NCI-H1105 treated with DMSO at 0.1 percent for 48 hours (cell line): ENCODE results near the gene FHIT.

Source experiments
- DNase-seq: peaks from one replicate; lab custom pipeline; 2025; lab: John Stamatoyannopoulos, UW

The FHIT gene

DNA sequence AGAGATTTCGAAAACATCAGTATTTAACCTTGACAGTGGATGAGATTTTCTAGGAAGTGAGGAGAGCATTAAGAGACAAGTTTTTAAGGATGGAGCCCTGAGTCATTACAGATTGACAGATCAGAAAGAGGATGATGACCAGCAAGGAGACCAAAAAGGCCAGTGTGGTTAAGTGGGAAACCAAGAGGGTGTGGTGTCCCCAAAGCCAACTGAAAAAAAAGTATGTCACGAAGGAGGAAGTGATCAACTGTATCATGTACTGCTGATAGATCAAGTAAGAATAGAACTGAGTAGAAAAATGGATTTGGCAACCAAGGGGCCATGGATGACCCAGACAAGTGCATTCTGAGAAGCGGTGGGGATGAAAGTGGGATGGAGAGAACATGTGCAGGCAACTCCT lies 491.8 kb downstream of the FHIT start:
- DNase-seq, result no peak

DNA sequence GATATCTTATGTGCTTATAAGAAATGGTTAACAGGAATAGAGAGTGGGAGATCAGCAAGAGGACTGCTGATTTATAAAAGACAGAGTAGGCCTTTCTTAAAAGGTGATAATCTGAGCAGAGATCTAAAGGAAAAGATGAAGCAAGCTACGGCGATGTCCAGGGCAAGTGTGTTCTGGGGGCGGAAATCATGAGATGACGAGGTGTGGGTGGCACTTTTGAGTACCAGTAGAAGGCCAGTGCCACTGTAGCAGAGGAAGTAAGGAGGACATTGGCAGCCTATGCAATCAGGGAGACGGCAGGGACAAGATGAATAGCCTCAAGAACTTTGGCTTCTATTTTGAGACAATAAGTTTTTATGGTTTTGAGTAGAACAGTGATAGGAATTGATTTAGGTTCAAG lies 492.4 kb downstream of the FHIT start:
- no peak for DNase-seq

DNA sequence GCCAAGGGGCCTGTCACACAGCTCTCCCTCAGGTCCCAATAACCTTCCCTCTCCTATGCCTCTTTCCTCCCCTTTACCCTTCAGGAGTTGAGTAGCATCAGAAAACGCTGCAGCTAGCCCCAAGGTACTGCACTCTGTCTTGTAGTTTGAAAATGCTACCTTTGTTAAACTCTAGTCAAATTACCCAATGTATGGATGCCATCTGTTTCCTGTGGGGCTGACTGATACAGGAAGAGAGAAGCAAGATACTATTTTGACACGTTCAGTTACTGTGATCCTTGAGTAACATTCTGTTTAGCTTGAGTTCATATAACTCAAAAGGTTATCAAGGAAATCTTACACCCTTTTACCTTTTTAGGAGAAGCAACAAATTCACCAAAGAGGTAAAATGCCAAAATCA lies 493.1 kb downstream of the FHIT start:
- DNase-seq, result no peak

DNA sequence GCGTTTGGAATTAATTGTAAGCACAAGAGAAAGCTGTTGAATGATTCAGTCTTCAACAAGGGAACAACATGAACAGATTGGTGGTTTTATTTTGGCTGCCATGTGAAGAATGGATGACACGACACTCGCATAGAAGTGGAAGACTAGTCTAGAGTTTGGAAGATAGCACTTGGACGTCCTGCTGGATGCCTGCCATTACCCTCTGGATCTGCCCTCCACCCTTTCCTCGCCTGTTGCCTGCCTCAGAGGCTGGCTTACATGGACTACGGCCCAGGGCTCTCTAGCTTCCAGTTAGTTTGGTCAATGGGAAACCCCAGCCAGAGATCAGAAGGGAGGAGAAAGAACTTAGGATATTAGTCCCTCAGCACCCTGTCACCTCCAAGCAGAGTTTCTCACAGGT lies 493.5 kb downstream of the FHIT start:
- DNase-seq, result no peak

DNA sequence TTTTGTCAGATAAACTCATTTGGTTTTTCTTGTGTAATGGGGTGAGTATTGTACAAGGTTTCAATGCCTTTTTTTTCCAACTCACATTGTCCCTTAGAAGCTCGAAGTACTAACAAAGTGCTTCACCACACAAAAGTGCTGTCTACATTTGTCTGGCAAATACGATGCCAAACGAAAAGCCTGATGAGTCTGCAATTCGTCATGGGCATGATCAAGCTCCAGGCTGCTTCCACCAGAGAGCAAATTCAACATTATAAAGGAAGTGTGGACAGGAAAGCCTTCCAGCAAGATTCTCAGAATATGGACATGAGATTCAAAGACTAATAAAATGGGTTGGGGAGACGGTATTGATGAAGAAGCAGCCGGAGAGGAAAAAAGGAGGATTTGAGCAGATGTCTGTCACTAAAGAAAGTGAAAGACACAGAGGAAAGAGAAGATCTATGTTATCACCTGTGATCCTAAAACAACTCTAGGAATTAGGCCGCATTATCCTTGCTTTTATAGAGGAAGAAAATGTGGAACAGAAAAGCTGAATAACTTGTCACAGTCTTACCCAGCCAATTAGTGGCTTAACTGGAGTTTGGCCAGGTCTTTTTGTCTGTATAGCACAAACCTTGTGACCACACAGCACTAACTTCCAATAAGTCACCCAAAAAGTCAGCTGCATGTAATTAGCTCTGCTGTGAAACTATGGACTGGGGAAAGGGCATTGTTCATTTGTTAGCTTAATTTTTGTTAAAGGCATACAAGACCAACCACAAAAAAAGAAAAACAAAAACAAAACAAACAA lies 494.8 kb downstream of the FHIT start:
- DNase-seq, result no peak

DNA sequence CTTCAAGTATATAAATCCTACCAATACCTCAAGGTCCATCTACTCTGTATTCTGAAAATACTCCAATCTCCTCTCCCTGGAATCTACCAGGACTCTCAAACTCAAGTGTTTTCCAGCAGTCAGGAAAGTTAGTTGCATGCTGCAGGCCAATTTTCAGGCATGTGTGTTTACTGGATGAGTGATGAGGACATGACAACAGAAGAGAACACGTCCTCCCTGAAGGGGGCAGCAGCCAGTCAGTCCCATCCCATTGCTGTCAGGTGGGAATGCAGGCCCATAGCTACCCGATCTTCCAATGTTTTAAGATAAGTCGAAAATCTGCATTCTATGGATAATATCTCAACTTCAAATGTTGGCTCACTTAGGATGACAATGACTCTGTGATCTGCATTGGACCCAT lies 496.2 kb downstream of the FHIT start:
- DNase-seq, result no peak

DNA sequence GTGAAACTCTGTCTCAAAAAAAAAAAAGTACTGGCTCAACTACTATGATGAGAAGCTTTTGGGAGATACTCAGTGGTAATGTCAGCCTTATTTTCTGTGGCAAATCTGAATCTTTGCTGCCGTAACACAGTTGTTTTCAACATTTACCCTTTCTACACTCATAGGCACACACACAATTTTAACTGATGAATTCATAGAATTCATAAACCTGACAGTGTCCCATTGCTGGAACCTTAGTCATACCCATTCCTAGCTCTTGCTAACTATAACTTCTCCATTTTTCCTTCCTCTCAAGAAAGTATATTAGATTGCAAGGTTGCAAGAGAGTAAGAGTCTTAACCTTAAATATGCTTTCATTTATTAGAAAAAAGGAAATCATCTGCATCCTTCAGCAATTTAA lies 496.6 kb downstream of the FHIT start:
- DNase-seq, result no peak

DNA sequence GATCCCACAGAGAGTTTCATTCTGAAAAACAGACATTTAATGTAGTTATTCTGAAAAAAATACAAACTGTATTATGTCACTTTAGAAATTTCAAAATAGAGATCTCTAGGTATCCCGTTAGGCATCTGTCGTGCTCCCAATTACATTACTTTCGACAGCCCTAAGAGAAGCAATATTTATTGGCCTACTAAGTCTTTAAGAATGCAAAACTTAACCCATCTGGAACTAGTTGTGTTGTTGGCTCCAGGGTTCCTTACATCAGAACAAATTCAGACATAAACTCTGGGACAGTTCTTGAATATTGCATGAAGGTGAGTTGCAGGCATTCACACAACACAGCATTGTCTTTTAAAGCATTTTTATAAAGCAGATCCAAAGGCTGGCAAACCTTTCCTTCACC lies 498.4 kb downstream of the FHIT start:
- no peak for DNase-seq

DNA sequence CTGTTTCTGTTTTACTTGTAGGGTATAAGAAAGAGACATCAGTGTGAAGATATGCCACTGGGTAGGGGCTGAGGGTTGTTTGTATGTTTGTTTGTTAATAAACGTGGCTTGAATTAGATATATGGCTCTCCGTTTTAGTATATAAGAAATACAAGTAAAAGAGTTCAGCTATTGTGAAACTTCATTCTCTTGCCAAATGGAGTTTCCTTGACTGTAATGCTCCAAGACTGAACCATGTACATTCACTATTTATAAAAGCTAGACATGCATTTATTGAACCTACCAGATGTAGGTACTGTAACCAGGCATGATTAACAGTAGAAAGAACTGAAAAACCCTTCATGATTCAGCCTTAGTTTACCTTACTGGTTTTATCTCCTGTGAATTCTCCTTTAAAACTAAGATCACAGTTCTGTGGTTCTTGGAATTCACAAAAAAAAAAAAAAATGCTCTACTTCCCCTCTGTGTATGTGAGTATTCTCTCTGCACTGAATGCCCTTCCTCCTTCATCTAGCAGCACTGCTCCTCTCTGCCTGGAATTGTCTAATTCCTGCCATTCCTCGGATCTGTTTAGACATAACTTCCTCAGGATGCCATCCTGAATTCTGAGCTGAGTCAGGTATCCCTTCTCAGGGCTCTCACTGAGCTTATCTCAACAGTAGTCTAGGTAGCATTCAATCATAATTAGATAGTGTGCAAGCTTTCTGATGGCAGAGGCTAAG lies 504.4 kb downstream of the FHIT start:
- DNase-seq, result no peak

DNA sequence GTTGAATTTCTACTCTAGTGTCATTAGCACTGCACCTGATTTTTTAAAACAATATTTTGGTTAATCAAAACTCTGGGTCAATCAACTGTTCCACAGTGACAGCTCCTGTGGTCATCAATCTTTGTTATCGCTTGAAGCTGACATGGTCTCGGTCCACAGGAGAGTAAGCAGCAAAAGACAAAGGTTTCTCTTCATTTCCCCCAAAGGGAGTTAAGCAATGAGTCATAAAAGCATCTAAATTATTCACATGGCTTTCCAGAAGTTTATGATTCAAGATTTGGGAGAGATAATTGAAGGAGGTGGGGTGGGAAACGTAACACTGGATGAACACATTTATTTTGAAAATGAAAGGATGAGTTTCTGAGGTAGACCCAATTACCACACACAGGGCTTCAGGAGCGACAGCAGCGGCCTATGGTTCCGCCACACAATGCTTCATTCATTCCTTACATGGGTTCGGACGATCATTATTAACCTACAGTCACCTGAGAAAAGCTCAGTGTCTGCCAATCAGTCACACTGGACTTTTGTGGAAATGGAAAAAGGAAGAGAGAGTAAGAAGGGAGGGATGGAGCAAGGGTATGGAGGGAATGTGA lies 505.1 kb downstream of the FHIT start:
- no peak for DNase-seq

DNA sequence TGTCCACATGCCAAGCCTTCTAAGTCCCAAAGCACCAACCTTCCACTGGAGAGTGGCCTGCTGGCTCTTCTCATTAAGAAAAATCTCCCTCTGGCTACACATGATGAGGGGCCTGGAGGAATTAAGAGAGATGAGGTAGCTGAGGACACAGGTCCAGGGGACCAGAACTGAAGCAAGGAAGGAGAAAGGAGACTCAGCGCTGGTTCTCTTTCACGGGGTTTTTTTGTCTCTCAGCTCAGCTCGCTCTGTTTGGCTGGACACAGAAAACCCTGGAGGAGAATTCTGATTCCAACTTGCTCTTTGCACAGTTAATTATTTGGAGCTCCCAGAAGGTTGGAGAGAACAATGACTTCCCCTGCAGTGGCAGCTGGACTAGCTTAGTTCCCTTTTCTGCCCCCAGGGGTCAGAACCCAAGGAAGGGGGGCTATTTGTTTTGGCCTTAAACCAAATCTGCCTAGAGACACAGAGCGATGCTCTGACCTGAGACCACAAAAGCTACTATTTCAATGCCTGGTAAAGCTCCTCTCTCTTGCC lies 507.6 kb downstream of the FHIT start:
- peak; percentile 28 for DNase-seq

DNA sequence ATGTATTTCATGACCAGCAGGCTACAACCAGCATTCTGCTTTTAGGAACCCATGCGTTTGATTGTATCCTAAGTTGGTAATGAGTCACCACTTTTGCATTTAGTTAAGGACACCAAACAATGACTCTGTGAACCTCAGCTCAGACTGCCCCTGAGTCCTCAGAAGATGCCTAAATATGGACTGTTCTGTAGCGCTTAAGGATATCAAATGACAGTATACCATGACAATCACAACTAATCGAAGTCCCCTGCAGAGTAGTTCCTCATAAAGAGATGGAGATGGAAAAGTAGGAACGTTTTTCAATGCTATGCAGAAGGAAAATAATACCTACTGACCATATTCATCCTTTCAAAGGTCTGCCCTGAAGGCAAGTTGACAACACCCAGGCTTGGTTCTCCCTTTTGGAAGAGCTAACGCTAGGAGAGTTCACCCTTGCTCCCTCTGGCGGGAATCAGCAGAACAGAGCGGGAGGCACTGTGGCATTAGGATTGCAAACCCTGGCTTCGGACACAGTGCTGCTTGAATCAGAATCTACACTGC lies 508.6 kb downstream of the FHIT start:
- no peak for DNase-seq

DNA sequence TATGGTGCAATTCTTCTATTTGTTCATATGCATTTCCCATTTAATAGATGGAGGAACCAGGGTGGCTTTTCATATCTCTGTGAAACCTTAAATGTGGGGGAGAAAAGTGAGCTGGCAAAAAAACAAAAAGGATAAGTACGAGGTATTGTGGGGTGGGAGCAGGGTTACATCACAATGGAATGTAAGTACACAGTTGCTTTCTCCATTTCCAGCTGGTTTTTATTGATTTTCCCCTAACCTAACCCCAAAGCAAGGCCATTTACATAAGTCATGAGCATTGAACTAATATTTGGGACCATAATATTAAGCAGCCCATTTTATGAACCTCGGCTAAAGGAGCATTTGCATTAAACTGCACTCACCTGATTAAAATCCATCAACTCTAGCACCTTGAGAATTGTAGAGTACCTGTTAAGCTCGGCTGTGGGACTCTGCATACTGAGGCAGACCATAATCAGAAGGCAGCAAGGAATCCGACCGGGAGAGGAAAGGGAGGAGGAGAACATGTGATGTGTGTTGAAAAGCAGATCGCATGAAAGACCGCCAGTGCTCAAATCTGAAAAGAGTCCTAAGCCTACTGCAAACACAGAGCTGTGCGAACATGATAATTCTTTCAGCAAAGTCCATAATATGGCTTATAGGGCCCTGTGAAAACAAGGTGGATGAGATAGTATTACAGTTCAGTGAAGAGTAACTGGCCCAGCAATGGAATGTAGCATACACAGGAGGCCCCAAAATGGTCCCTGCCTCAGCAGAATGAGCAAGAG lies 513.4 kb downstream of the FHIT start:
- DNase-seq, result no peak

DNA sequence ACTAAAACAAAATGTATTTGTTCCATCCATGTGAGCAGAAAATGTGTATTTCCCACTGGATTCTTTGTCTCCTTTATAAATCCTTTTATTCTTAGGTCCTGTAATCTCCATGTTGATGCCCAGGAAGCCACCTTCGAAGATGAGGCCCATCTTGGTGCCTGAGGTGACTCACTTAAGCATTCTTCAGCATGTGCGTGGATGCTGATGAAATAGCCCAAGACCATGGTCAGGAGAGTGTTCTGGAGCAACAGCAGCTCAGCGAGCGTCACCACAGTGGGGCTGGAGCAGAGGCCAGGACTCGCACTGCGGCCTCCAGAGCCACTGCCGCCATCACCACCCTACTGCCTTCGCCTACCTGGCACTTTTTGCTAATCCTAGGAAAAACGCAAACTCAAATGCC lies 520.9 kb downstream of the FHIT start:
- no peak for DNase-seq

DNA sequence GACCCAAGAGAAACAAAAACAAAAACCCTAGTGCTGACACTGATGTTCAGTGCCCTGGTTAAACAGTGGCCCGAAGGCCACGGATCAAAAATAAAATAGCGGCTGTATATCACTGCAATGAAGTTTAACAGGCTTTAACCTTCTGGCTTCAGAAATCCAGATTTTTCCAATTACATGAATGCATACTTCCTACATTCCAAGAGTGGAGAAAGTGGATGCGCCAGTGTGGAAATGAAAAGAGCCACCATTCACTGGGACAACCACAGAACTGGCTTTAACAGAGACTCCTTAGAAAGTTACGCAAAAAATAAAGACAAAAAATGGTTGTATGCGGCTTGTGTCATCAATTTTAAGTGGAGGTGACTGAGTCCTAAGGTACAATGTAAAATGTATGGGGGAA lies 522.2 kb downstream of the FHIT start:
- DNase-seq, result no peak

DNA sequence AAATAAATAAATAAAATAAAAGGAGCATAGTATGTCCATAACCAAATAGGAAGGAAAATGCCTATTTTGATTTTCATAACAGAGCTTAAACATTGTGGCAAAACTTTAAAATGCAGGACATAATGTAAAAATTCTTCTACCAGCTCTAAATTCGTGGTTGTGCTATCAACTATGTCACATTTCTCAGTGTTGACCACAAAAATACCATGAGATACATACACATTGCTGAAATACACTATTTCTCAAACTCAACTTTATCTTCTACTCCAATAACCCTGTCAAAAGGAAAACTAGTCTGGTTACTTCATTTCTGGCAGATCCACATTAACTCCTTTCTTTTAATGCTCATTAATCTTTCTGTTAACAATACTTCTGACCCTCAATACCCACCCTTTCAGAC lies 523.2 kb downstream of the FHIT start:
- no peak for DNase-seq

DNA sequence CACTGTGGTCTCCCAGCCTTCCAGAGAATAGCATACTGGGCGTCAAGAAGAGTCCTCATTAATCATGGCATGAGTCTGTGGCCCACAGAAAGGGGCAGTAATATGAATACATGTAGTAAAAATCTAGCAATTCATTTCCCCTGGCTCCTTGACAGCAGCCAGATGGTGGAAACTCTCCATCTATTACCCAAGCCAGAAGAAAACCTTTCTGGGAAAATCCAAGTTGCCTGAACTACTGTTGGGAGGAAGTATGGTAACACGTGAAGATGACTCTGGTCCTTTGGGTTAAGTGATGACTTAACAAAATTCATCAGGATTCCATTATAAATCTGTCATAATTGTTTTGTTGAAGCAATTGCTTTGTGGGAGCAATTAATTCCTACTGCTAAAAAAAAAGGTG lies 530.5 kb downstream of the FHIT start:
- DNase-seq, result no peak

DNA sequence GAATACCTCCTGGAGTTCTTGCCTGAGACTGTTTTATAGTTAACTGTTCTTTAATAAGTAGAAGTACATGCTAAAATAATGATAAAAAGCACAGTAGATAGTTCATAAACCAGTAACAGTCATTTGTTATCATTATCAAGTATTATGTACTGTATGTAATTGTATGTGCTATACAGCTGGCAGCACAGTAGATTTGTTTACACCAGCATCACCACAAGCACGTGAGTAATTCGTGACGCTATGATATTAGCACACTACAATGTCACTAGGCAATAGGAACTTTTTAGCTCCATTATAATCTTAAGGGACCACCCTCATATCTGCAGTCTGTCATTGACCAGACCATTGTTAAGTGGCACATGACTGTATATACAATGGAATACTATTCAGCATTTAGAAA lies 534.7 kb downstream of the FHIT start:
- no peak for DNase-seq

DNA sequence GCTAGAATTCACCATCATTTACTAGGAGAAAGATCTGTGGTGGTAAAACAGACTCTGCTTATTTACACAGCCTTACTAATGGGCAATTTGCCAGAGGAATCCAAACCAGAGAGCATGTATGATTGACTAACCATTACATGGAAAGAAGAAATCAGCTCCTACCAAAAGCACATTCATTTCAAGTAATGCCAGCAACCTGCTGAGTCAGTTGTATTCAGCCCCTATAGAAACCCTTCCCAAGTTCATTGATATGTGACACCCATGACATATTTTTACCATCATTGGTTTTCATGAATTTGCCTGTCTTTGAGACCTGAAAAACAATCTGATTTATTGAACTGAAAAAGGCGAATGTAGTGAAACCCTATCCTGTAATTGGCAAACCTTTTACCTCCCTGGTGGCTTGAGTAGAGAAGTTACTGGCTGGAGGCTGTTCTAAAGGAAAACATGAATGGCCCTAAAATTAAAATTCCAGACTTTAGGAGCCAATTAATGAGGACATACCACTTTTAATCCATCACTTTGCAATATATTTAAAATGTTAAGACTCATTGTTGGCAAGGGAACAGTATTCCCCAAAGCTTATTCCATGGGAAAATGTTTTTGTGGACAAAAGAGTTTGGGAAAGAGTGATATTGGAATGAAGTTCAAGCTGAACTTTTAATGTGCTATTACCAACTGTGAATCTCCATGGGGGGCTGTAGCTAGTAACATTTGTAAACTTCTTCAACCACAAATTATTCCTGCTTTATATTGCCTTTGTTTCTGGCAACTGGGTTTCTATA lies 542.9 kb downstream of the FHIT start:
- peak; percentile 76 for DNase-seq

DNA sequence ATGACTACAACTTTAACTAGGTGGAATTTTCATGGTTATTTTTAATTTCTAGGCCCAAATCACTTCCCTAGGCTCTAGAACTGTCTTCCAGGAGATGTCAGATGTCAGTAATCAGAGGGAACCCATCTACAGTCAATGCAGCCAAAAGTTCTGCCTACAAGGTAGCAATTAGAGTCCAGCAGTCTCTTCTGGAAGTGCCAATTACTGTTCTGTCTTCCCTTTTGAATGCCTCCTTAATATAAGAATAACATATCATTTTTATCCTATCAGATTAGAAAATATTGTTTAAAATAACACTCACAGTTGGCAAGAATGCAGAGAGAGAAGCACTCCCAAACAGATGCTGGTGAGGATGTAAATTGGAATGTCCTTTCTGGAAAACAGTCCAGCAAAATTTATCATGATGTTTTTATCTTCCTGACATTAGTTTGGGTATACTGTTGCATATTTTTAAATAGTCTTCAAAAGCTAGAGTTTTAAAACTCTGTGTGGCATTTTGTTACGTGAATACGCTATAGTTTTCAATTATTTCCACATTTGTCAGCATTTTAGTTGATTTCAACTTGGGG lies 543.7 kb downstream of the FHIT start:
- no peak for DNase-seq
